ENCODE results near the gene LANCL1. TPM values are rescaled to one million over a fixed set of nuclear protein-coding genes. Genes with fewer than 3 reads are reported as not detected.
A peak's percentile ranks its signal among the peaks of the same experiment; 100 is the strongest.

The LANCL1 gene
- total RNA-seq, 1 experiment from 2014 or later: 35.9 TPM

GRCh38 chr2:210445732-210446131 lies 30.8 kb downstream of the LANCL1 start:
- peaks cover 31% of the 10 kb centered on the region for H3K4me1 Mint-ChIP-seq
- CTCF ChIA-PET: no interaction called here
- DNase-seq (ENCODE audit: low spot score) (no peak), ATAC-seq (no peak)
- no peak for TF ChIP-seq ZNF416 (CRISPR knock-in tag; IDR thresholded peaks at IDR 0.05)
- TF ChIP-seq NR3C1 (CRISPR knock-in tag; conservative IDR thresholded peaks at IDR 0.05; ENCODE audit: low read depth): no peak
- no peak for TF ChIP-seq NFE2L1 (CRISPR knock-in tag; IDR thresholded peaks at IDR 0.05)
- no peak for TF ChIP-seq E2F5 (CRISPR knock-in tag; IDR thresholded peaks at IDR 0.05)
- TF ChIP-seq FOXK1 (CRISPR knock-in tag; IDR thresholded peaks at IDR 0.05): no peak
- peaks cover 29% of the 10 kb centered on the region for H3K9me3 Mint-ChIP-seq
- POLR2A ChIA-PET: no interaction called here
- H3K4me3 Mint-ChIP-seq: no peak overlapping the region
- H3K27ac Mint-ChIP-seq: no peak overlapping the region
- peaks cover 17% of the 10 kb centered on the region for H3K27me3 Mint-ChIP-seq (ENCODE audit: low read depth)
- H3K36me3 Mint-ChIP-seq: peaks cover 41% of the 10 kb centered on the region

- peaks cover 31% of the 10 kb centered on the region for H3K4me1 Mint-ChIP-seq
- ChIA-PET POLR2A (no interaction called here), CTCF (no interaction called here)
- ATAC-seq (no peak), DNase-seq (ENCODE audit: low spot score) (no peak)
- H3K27ac Mint-ChIP-seq: no peak overlapping the region
- no peak overlapping the region for H3K4me3 Mint-ChIP-seq
- H3K27me3 Mint-ChIP-seq (ENCODE audit: low read depth): peaks cover 17% of the 10 kb centered on the region
- peaks cover 36% of the 10 kb centered on the region for H3K36me3 Mint-ChIP-seq
- peaks cover 27% of the 10 kb centered on the region for H3K9me3 Mint-ChIP-seq
- TF ChIP-seq RORB (CRISPR knock-in tag; IDR thresholded peaks at IDR 0.05): no peak
- TF ChIP-seq ERG (CRISPR knock-in tag; IDR thresholded peaks at IDR 0.05): no peak
- peak; percentile 47 for TF ChIP-seq CTCF (IDR thresholded peaks at IDR 0.05)
Observed at GRCh38 chr2:210445116-210445707, 31.3 kb downstream of the LANCL1 start.

GRCh38 chr2:210443527-210443926 lies 33.0 kb downstream of the LANCL1 start:
- peaks cover 20% of the 10 kb centered on the region for H3K9me3 Mint-ChIP-seq
- POLR2A ChIA-PET: no interaction called here
- H3K4me1 Mint-ChIP-seq: peaks cover 31% of the 10 kb centered on the region
- ATAC-seq (peak; percentile 67), DNase-seq (ENCODE audit: low spot score) (peak; percentile 12)
- H3K36me3 Mint-ChIP-seq: peaks cover 23% of the 10 kb centered on the region
- H3K27me3 Mint-ChIP-seq (ENCODE audit: low read depth): peaks cover 17% of the 10 kb centered on the region
- CTCF ChIA-PET: interaction anchor here (1.3 kb wide), 1 partner anchor 59 kb away, joined by 5 read pairs; no protein-coding TSS in a partner anchor
- no peak overlapping the region for H3K27ac Mint-ChIP-seq
- H3K4me3 Mint-ChIP-seq: no peak overlapping the region
- TF ChIP-seq JAZF1 (CRISPR knock-in tag; IDR thresholded peaks at IDR 0.05): no peak
- no peak for TF ChIP-seq SOX15 (CRISPR knock-in tag; IDR thresholded peaks at IDR 0.05)
- no peak for TF ChIP-seq NR1H2 (CRISPR knock-in tag; IDR thresholded peaks at IDR 0.05)
- TF ChIP-seq ATF3 (CRISPR knock-in tag; conservative IDR thresholded peaks at IDR 0.05): no peak
- TF ChIP-seq GRHL2 (CRISPR knock-in tag; IDR thresholded peaks at IDR 0.05; ENCODE audit: insufficient replicate concordance, severe bottlenecking): no peak
- TF ChIP-seq NFATC4 (CRISPR knock-in tag; IDR thresholded peaks at IDR 0.05): no peak
- no peak for TF ChIP-seq RELA (CRISPR knock-in tag; IDR thresholded peaks at IDR 0.05; ENCODE audit: borderline replicate concordance)
- no peak for TF ChIP-seq ZNF317 (CRISPR knock-in tag; IDR thresholded peaks at IDR 0.05; ENCODE audit: borderline replicate concordance, low read depth)
- no peak for TF ChIP-seq MLX (CRISPR knock-in tag; IDR thresholded peaks at IDR 0.05)
- no peak for TF ChIP-seq ZNF532 (CRISPR knock-in tag; IDR thresholded peaks at IDR 0.05; ENCODE audit: borderline replicate concordance)
- no peak for TF ChIP-seq PREB (CRISPR knock-in tag; IDR thresholded peaks at IDR 0.05; ENCODE audit: borderline replicate concordance)
- no peak for TF ChIP-seq ZNF512 (CRISPR knock-in tag; IDR thresholded peaks at IDR 0.05; ENCODE audit: borderline replicate concordance)
